HG02571 (cell line): Measurements from ENCODE around the gene RPS6KA1.

Experiments used
- ATAC-seq: cut with Tn5 transposase; IDR thresholded peaks from one replicate; pipeline ENCODE4 v1.9.1; 2021; ENCODE audit warnings: mild to moderate bottlenecking, moderate library complexity; ENCODE audit not compliant: unreplicated experiment

Gene RPS6KA1

DNA sequence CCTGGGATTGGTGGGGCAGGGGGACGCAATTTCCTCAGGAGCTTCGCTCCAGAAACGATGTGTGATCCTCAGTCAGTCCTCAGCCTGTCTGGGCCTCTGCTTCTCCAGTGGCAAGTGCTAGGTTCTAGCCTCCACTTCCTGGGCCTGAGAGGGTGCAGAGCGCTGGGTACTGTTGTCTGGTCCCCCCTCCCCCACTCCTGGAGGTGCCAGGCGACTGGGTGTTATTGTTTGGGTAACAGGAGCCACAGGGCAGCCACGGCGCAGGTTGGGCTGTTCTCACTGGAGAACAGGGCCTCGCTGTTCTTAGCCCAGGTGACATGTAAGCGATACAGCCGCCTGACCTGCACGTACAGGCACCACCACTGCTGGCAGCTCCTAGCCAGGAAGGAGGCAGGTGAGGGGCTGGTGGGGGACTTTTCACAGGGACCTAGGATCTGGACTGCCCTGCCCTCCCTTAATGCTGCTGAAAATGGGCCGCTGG is 2.1 kb downstream of the RPS6KA1 start:
- ATAC-seq, result no peak

DNA sequence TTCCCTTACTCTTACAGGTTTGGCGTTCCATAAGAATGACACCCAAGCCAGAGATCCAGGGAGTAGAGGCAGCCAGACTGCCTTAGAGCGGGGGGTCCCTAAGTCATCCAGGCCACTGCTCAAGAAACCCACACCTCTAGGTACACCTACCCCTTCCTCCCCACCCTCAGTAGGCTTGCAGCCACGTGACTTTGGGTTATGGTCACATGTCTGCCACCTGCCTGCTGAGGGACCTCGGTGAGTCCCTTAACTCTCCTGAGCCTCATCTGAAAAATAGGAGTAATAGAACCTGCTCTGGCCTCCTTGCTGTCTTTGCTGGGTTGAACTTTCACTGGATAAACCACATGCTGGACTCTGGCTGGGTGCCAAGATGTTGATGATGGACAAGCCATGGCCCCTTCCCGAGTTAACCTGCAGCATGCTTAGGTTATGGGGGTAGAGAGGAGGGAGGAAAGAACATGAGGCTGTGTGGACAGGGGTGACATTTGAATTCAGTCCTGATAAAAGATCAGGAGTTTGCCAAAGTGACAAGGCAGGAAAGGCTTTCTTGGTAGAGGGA is 4.5 kb downstream of the RPS6KA1 start:
- ATAC-seq, result no peak

DNA sequence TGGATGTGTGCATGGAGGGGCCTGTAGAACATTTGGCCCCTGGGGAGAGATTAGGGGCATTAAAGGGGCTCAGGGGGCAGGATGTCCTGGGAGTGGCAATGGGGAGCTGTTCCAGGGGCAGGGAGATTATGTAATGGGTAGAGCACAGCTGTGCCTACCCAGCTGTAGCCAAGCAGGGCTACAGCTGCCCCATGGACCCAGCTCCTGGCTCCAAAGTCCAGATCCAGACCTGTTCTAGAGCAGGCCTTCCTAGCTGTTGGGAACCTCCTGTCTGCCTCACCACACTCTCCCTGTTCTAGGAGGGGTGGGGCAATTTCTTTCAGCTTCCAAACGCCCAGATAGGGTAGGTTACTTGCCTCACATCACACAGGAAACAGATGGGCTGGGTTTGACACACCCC is 5.6 kb downstream of the RPS6KA1 start:
- ATAC-seq, result no peak

DNA sequence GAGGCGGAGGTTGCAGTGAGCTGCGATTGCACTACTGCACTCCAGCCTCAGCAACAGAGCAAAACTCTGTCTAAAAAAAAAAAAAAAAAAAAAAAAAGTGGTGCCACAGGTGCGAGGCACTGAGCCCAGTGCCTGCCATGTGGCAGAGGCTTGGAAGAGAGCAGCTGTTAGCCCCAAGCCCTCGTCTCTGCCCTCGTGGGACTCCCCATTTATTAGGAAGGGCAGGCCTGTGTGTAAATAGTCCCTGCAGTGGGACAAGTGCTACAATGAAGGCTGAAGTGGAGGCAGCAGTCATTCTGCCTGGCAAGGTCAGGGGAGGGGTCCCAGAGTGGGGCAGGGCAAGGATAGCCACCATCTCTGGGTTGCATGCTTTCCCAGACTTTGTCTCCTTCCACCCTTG is 6.5 kb downstream of the RPS6KA1 start:
- no peak for ATAC-seq

DNA sequence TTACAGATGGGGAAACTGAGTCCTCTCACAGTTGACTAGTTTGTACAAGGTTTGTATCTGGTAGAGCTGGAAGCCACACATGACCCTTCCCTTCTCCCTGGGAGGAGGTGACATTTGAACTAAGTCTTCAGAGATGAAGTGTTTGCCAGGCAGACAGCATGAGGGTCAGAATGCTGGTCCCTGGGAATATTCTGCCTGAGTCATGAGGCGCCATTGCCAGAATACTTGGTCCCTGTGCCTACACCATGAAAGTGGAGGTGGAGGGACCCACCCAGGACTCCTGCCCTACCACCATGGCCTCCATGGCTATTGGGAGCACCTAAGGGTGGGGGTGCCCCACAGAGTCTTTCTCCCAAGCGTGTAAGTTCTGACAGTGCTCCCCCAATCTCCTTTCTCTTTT is 7.0 kb downstream of the RPS6KA1 start:
- no peak for ATAC-seq

DNA sequence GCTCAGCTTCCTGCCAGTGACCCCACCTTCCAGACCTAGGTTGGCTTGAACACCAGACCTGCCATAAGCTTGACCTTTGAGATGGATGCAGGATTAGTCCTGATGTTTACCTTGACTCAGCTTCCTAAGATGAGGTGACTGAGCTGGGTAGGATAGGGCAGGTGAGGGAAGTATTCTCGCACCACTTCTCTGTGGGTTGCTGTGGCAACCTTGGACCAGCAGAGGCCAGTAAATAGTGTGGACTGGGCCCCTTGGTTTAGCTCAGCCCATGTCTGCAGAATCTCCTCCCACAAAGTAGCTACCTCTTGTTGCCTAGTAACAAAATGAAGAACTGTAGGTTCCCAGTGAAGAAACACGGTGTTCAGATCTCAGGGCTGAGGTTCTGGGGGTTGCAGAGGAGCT is 8.4 kb downstream of the RPS6KA1 start:
- ATAC-seq, result no peak

DNA sequence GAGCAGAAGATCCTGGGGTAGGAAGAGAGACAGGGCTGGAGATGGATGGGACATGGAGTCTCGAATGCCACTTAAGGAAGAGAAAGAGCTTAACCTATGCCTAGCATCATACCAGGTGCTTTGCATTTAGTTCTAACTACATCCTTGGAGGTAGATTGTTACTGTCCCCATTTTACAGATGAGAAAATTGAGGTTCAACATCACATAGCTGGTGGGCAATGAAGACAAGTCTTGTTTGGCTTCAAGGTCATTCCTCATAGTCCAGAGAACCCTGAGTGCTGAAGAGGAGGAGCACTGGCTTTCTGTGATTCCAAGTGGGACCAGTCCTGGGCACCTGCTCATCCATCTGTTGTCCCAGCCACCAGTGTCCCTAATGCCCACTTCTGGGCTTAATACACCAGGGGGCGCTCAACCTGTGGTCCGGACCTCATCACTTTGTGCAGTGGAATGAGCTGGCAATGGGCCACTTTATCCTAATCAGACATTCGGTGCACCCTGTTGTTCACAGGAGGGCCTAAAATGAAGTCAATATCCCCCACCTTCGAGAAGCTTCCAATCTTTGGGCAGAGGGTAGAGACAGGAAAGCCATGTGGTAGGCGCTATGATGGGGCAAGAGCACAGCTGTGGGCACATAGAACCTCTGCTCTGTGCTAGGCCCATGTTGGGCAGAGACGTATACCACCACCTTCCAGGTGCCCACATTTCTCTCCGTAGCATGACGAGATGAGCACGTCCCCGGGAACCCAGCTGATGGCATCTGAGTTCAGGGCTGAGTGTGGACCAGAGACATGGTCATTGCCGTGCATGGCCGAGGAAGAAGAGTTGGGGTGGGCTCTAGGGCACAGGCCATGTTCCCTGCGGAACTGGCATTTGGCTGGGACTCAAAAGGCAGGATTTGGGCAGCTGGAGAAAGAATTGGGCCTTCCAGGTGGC is 9.2 kb downstream of the RPS6KA1 start:
- no peak for ATAC-seq

DNA sequence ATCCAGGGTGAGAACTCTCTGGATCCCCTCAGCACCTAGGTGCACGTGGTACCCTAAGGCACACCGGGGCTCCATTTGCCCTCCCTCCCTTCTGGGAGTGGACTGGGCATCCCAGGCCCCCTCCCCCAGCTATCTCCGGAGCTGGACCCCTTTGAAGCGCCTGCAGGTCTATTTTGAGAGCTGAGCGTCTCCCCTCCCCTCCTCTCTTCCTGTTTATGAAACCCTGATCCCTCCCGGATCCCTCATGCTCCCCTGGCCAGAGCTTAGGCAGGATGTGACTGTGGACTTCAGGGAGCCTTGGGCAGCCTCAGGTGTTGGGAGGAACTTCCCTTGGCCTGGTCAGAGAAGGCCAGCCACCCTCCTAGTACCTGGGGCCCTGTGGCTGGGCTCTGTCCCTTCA is 10.2 kb downstream of the RPS6KA1 start:
- no peak for ATAC-seq

DNA sequence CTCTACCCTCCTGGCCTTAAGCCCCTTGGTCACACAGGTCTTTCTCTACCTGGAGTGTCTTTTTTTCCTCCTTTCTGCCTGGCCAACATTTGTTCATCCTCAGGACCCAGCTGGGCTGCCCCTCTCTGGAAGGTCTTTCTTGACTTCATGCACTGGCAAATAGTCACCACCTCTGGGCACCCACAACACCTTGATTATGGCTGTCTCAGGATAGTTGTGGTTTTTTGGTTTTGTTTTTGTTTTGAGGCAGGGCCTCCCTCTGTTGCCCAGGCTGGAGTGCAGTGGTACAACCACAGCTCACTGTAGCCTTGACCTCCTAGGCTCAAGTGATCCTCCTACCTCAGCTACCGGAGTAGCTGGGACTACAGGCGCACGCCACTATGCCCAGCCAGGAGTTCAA is 10.8 kb downstream of the RPS6KA1 start:
- no peak for ATAC-seq

DNA sequence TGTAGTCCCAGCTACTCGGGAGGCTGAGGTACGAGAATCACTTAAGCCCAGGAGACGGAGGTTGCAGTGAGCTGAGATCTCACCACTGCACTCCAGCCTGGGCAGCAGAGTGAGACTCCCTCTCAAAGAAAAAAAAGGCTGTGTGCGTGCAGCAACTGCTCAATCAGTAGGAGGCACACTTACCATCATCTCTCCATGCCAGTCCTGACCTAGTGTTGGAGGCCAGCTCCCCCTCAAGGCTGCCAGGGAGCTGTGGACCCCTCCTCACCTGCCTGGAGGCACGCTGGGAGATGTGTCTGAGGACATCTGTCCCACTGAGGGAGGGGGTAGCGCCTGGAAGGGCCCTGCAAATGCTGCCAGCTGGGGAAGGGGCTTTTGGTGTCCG is 11.9 kb downstream of the RPS6KA1 start:
- no peak for ATAC-seq

DNA sequence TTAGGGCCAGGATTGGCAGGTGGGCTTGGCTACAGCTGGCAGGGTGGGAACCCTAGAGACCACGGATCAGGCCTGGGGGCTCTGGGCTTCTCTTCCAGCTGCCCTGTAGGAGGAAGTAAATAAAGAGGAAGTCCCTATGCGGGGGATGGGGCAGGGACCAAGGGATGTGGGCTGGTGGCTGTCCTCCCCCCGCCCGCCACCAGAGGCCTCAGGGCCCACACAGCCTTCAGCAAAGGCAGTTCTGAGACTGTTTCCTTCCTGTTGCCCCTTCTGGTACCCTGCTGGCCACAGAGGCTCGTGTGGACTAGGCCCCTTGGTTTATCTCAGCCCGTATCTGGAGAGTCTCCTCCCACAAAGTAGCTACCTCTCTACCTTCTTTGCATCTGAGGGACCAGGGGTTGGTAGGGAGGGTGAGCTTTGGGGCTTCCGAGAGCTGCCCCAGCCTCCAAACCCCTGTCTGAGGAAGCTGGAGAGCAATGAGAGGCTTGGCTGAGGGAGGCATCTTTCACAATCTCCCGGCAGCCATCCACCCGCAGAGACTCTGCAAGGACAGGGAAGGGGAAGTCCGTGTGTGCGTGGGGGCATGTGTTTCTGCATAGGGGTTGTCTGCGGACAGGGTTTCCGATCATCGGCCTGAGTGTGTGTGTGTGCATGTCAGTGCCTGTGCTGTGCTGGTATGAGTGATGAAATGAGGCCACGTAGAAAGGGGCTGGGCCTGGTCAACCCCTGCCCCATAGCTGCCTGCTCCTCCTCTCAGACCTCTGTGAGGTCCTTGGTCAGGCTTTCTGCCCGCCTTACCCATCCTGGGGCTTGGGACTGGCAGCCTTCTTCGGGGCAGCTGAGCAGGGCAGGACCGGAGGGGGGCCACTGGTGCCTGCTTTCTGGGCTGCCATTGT is 12.5 kb downstream of the RPS6KA1 start:
- ATAC-seq, result peak; percentile 38

DNA sequence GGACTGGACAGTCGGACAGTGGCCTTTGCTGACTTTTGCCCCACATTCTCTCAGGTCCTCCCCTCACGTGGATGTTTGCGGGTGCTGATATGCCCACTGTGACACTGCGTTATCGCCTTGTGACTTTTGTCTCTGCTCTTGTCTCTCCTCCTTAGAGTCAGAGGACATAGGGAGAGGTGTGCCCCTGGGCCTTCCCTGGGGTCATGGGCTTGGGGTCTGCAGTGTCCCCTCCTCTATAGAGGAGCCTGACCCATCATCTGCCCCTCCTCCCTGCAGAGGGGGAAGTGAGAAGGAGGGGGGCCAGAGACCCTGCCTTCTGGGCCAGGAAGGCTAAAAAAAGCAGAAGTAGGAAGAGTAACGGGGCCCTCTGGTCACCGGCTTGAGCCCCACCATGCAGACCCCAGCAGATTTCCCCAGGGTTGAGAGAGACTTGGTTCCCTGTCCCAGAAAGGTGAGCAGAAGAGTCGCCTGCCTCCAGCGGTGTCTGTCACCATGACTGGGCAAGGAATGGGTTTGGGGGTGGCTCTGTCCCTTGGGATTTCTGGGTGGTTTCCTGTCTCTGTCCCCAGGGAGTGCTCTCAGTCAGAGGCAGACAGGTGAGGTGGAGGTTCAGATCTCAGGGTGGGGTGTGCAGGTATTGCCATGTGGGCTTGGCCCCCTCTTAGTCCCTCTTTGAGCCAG is 13.3 kb downstream of the RPS6KA1 start:
- no peak for ATAC-seq

DNA sequence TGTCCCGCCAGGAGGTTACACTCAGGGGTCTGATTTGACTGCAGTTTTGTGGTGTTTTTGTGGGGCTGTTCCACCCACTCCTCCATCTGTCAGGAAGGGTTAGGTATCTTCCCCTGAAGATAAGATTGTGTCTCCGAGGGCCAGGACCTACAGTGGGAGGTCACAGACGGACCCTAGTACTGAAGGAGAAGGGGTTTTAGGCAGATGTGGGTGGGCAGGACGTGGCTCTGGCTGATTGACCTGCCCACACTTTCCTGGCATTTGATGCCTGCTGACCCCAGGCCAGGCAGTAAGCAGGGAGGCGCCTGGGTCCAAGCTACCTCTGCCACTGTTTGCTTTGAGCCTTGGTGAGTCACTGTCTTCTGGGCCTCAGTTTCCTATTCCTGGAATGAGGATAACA is 13.9 kb downstream of the RPS6KA1 start:
- no peak for ATAC-seq

DNA sequence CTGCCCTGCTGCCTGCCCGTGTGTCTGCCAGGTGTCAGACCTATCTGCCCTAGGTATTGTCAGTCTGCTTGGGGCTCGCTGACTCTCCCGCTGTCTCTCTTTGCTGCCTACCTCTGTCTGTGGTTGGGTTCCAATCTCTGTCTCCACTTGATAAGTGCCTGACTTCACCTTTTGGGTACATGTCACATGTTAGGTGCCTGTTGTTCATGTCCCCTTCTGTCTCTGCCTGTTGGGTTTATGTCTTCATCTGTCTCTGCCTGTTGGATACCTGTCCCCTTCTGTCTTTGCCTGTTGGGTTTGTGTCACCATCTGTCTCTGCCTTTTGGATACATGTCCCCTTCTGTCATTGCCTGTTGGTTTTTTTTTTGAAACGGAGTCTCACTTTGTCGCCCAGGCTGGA is 14.6 kb downstream of the RPS6KA1 start:
- ATAC-seq, result no peak

DNA sequence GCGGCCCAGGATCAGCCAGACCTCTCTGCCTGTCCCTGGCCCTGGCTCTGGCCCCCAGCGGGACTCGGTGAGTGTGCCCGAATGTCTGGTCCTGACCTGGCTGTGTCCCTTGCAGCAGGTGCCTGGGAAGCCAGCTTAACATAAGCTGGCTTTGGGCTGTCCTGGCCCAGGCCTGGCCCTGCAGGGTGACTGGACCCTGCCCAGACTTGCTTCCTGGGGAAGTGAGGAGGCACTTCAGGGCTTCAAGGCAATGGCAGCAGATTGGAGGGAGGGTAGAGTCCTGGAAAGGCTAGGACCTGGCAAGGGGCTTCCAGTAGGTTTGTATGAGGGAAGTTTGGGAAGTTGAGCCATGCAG is 16.4 kb downstream of the RPS6KA1 start:
- no peak for ATAC-seq

DNA sequence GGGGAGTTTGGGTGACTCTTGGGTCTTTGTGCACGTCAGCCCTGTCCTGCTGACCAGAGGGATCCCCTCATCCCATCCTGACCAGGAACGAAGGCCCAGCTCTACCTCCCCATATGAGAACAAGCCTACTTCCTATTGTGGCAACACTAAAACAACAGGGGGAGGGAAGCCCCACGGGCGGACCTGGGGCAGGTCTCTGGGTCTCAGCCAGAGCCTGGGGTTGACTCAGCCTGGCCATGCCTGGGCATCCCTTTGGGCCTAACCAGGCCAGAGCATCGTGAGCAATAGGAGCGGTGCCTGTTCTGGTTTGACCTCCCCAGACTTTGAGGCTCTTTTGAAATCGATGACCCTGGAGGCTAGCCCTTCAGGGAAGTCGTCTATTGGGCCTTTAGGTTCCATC is 16.8 kb downstream of the RPS6KA1 start:
- no peak for ATAC-seq

DNA sequence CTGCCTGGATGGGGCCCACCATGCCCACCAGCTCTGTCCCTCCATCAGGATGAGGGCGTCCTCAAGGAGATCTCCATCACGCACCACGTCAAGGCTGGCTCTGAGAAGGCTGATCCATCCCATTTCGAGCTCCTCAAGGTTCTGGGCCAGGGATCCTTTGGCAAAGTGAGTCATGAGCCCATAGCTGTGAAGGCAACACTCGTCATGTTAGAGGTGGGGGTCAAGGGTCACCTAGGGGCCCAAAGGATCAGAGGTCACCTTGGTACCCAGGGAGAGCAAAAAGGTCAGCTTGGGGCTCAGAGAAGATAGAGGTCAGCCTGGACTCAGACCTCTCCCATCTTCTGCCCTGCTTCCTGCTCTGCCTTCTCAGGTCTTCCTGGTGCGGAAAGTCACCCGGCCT is 17.3 kb downstream of the RPS6KA1 start:
- ATAC-seq, result no peak

DNA sequence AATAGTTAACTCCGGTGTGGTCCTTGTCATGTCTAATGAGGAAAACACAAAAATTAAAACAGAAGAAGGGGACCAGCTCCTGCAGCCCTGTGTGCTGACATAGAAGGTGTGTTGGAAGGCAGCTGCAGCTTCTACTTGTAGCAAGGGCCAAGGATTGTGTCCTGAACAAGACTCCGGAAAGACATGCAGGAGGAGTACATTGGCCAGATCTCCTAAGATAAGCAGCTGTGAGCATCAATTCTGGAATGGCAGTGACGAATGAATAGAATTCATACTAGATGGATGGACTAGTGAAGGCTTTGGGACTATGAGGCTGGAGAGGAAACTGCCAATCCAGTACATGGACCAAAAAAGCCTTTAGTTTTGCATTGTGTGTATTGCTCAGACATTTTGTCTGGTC is 19.3 kb downstream of the RPS6KA1 start:
- ATAC-seq, result no peak

DNA sequence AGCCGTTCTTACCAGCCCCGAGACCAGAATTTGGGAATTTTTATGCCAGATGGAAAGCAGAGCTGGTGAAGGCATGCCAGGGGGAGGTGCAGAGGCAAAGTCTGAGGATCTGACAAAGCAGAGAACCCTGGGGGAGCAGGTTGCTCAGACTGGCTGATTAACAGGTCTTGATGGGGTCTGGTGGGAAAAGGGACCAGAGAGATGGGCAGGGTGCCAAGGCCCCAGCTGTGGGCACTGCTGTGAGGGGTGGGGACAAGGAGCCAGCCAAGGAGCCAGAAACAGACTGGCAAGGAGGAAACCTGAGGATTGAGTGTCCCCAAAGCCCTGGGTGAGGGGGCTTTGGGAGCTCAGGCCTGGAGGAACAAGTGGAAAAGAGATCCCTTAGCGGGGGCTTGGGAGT is 21.4 kb downstream of the RPS6KA1 start:
- no peak for ATAC-seq

DNA sequence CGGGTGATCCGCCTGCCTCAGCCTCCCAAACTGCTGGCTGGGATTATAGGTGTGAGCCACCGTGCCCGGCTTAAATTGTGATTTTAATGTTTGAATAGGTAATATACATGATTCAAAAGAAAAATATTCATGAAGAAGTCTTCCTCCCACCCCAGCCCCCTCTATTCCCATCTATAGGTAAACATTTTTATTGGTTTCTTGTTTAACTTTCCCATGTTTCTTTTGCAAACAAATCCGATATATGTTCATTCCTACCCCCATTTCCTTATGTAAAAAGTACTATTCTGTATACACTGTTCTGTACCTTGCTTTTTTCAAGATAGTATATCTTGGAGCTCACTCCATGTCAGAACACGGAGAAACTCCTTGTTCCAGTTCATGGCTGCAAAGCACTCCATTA is 23.2 kb downstream of the RPS6KA1 start:
- ATAC-seq, result no peak
